Dedifferentiated amniotic fluid mesenchymal stem cell (primary cell): Measurements from ENCODE around the gene BFSP1.

ENCODE experiments used
- DNase-seq: peaks from one replicate; pipeline ENCODE4 v3.0.0-alpha.2; 2016; ENCODE audit errors: extremely low spot score

Gene BFSP1

GRCh38 chr20:17557675-17558006 is 26.5 kb upstream of the BFSP1 start:
- DNase-seq: peak; percentile 42

GRCh38 chr20:17556837-17557674 is 25.9 kb upstream of the BFSP1 start:
- DNase-seq: no peak

- no peak for DNase-seq
Observed at GRCh38 chr20:17555106-17555505, 23.9 kb upstream of the BFSP1 start.

- no peak for DNase-seq
Observed at GRCh38 chr20:17549131-17549530, 18.0 kb upstream of the BFSP1 start.

GRCh38 chr20:17545127-17545526 is 13.9 kb upstream of the BFSP1 start:
- no peak for DNase-seq

GRCh38 chr20:17543531-17544131 is 12.5 kb upstream of the BFSP1 start:
- peak; percentile 78 for DNase-seq

- peak; percentile 81 for DNase-seq
Observed at GRCh38 chr20:17542993-17543412, 11.8 kb upstream of the BFSP1 start.

- DNase-seq: no peak
Observed at GRCh38 chr20:17542481-17542880, 11.3 kb upstream of the BFSP1 start.

GRCh38 chr20:17541996-17542395 is 10.8 kb upstream of the BFSP1 start:
- DNase-seq: no peak

- no peak for DNase-seq
Observed at GRCh38 chr20:17541596-17541995, 10.4 kb upstream of the BFSP1 start.

- DNase-seq: no peak
Observed at GRCh38 chr20:17538517-17539170, 7.5 kb upstream of the BFSP1 start.

- DNase-seq: no peak
Observed at GRCh38 chr20:17537959-17538358, 6.8 kb upstream of the BFSP1 start.

- DNase-seq: peak; percentile 83
Observed at GRCh38 chr20:17536944-17537444, 5.8 kb upstream of the BFSP1 start.

- DNase-seq: no peak
Observed at GRCh38 chr20:17534077-17534476, 2.9 kb upstream of the BFSP1 start.

- peak; percentile 47 for DNase-seq
Observed at GRCh38 chr20:17533396-17533795, 2.2 kb upstream of the BFSP1 start.

- DNase-seq: no peak
Observed at GRCh38 chr20:17531665-17532025, 466 bp upstream of the BFSP1 start.

- DNase-seq: no peak
Observed at GRCh38 chr20:17530153-17530552, 1.0 kb downstream of the BFSP1 start.

GRCh38 chr20:17529586-17529985 is 1.6 kb downstream of the BFSP1 start:
- DNase-seq: no peak

GRCh38 chr20:17525650-17526049 is 5.5 kb downstream of the BFSP1 start:
- no peak for DNase-seq

GRCh38 chr20:17525132-17525531 is 6.0 kb downstream of the BFSP1 start:
- no peak for DNase-seq

GRCh38 chr20:17524560-17524959 is 6.6 kb downstream of the BFSP1 start:
- DNase-seq: no peak

GRCh38 chr20:17523326-17523725 is 7.9 kb downstream of the BFSP1 start:
- no peak for DNase-seq

GRCh38 chr20:17522528-17522927 is 8.7 kb downstream of the BFSP1 start:
- DNase-seq: no peak
